HG02970 (cell line): ENCODE measurements around the gene TPP1.

Source experiments
- ATAC-seq: cut with Tn5 transposase; IDR thresholded peaks from one replicate; pipeline ENCODE4 v1.9.1; 2021; ENCODE audit warnings: mild to moderate bottlenecking, moderate library complexity, moderate number of reproducible peaks; ENCODE audit not compliant: unreplicated experiment, low FRiP score

TPP1 gene

GRCh38 chr11:6629892-6630631 lies 10.8 kb upstream of the TPP1 start:
- ATAC-seq: no peak

DNA sequence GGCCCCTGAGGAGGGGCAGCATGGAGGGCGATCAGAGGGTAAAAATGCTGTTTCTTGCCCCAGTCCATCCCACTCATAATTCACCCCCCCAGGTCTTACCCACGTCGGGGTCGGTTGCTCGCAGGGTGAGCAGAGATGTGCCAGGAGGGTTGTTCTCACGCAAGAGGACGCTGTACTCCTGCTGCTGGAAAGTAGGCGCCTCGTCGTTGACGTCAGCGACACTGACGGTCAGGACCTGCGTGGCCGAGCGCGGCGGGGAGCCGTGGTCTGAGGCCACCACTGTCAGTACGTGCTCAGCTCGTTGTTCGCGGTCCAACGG lies 10.3 kb upstream of the TPP1 start:
- ATAC-seq: no peak

- ATAC-seq: no peak
Measured at GRCh38 chr11:6628526-6628925, 9.3 kb upstream of the TPP1 start.

DNA sequence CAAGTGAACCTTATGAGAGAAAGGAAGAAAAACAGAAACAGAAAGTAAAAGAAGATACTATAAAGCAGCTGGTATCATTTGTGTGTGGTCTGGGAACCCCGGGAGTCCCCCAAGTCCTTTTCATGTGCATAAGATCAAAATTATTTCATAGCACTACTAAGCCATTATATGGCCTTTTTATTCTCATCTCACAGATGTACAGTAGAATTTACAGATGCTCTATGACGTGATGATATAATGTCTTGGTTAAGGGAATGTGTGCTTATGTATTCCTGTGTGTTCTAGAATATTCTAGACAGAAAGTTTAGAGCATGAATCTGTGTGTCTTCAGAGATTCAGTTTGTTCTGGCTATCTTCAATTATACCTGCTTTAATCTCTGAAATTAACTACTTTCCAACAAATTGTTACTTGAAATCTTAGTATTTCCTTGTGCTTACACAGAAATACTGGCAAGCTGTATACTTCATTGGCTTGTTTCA lies 8.6 kb upstream of the TPP1 start:
- no peak for ATAC-seq

DNA sequence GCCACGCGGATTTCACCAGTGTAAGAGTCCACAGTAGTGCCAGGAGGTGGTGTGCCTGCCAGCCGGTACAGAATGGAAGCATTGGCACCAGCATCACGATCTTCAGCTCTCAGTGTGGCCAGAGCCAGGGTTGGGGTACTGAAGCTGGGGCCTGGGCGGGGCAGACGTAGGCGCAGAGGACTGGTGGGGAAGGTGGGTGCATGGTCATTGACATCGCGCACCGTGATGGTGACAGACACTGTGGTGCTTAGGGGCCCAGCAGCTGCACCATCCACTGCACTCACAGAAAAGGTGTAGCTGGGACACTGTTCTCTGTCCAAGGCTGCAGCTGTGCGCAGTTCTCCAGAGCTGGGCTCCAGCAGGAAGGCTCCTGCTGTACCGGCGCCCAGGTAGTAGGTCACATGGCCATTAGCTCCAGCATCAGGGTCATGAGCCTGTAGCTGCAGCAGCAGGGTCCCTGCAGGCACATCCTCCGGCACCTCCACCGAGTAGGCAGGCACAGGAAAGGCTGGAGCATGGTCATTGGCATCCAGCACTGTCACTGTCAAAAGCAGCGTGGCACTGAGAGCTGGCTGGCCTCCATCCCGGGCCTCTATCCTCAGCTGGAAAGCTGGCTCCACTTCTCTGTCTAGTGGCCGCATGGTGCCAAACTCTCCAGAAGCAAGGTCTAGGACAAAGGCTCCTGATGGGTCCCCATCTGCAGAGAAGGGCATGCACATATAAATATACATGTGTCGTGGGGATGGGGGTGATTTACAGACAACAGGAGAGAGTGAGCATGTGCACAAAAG lies 7.9 kb upstream of the TPP1 start:
- no peak for ATAC-seq

DNA sequence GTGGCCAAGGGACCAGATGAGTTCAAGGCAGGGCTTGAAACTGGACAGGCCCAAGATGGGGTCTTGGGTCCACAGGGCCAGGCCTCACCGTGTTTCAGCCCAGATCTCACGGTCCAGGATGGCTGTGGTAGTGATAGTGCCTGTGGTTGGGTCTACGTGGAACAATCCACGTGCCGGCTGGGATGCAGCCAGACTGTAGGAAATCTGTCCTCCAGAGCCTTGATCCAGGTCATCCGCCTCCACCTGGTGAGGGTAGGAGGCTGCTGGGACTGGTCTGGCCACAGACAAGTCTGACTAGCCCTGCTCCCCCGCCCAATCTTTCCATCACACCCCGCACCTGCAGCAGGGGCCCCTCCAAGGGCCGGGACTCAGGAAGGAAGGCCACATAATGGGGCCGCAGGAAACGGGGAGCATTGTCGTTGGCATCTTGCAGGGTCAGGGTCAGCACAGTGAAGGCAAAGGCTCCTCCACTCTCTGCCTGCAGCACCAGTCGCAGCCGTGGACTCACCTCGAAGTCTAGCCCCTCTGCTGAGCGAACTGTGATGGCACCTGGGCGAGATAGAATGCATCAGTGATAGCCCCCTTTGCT lies 6.7 kb upstream of the TPP1 start:
- ATAC-seq: no peak

DNA sequence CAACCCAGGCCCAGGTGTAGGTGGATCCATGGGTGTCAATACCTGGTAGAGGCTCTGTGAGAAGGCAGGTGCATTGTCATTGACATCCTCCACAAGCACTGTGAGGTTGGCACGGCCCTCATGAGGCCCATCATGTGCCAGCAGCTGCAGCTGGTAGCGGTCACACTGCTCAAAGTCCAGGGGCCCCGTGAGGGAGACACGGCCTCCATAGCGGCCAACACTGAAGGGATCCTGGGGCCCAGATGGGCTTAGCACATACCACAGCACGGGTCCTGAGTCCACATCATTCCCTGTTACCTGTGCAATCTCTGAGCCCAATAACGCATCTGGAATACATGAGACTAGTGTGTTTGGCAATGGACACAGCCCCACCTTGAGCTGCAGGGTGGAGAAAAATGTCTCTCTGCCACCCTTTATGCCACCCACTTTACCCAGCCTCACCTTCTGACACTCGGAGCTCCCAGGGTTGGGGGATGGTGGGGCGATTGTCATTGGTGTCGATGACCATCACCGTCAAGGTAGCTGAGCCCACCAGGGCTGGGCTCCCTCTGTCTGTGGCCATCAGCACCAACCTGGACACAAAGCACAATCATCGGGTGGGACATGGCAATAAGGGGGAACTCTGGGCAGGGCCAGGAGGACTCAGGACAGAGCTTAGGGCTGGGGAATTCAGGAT lies 6.1 kb upstream of the TPP1 start:
- no peak for ATAC-seq

- no peak for ATAC-seq
Measured at GRCh38 chr11:6623391-6624363, 4.5 kb upstream of the TPP1 start.

DNA sequence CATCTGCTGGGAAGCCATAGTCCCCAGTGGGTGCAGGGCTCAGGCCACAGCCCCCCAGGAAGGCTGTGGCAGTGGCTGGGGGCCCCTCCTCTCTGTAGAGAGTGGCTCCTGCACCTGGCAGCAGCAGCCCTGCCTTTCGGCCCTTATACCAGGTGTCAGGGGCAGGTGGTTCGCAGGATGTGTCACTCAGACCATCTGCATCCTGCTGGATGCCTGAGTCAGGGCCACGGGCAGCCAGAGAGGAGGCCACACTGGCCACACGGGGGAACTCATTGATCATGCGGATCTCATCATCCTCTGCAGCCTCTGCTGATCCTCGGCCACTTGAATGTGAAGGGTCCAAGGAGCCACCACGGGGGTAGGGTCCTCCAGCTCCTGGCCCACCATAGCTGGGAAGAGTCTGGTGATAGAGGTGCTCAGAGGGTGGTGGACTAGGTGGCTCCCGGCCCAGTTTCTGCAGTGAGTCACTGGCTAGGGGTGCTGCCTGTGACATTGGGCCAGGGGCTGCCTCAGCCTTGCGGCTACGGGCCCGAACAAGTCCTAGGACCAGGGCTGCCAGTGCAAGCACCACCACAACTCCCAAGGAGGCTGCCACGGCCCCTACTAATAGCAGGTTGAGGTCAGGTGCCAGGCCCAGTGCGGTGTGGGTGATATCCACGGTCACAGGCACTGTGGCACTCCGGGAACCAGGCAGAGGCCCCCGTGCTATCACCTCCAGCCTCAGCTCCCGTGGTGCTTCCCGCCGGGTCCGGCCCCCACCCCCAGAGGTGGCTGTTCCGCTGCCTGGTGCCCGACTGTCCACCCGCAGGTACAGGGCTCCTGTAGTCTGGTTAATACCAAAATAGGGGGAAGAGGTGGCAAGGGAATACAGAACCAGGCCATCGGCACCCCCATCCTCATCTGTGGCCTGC lies 3.3 kb upstream of the TPP1 start:
- no peak for ATAC-seq

DNA sequence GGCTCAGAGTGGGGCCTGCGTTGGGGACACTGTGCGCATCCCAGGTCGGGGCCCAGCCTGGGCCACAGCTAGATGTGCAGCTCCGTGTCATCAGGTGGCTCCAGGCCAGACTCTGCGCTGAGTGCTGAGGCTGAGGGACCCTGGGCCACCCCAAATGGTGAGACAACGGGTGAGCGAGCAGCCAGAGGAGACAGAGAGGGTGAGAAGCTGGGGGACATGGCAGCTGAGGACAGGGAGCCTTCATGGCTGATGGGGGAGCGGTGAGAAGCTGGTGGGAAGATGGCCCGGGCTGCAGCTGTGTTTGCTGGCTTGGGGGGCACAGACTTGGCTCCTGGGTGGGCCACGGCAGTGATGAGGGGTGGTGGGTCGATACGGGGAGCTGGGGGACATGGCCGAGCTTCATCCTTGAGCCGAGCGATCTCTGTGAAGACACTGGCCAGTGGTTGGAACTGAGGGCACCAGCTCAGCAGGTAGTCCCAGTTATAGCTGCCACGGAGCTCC lies 2.5 kb upstream of the TPP1 start:
- no peak for ATAC-seq

GRCh38 chr11:6620636-6621035 lies 1.4 kb upstream of the TPP1 start:
- ATAC-seq: no peak

- no peak for ATAC-seq
Measured at GRCh38 chr11:6618117-6619003, 862 bp downstream of the TPP1 start.

DNA sequence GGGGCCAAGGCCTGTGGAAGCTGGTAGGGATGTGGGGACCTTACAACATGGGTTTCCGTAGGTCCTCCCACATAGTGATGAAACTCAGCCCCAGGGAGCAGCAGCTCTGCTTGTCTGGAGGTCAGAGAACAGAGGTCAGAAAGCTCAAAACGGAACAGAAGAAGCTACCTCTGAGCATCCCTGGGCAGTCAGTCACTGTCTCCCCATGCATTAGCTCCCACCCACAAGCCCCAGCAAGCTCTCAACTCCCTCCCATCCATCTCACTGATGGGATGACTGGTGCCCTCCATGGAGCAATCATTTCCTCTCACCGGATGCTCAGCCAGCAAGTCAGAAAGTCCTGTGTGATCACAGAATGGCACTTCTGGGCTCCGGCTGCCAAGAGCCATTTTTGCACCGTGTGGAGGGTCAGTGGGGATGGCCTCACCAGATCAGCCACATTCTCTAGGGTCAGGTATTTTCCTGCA lies 1.9 kb downstream of the TPP1 start:
- no peak for ATAC-seq

DNA sequence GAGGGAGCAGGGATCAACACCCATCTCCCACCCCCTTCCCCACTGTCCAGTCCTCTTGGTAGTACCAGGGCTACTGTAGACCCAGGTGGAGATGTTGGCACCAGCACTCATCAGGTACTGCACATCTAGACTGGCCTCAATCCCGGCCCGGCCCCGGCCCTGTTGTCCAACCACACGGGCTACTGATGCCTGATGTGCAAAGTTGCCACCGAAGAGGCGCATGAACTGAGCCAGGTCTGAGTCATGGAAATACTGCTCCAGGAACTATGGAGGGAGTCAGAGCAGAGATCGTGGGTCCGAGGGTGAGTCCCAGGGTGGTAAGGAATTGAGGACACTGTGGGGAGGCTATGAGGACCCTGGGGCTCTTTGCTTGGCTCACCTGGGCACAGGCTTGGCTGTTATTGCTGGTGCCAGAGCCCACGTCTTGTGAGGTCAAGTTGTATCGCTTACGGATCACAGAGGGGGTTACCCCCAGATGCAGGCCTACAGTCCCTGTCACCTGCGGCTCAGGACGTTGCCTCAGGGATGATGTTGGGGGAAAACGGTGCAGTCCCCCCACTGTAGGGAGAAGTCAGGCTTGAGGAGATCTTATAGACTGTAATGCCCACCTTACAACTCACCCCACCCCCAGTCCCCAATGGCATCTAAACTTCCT lies 2.5 kb downstream of the TPP1 start:
- ATAC-seq: no peak

DNA sequence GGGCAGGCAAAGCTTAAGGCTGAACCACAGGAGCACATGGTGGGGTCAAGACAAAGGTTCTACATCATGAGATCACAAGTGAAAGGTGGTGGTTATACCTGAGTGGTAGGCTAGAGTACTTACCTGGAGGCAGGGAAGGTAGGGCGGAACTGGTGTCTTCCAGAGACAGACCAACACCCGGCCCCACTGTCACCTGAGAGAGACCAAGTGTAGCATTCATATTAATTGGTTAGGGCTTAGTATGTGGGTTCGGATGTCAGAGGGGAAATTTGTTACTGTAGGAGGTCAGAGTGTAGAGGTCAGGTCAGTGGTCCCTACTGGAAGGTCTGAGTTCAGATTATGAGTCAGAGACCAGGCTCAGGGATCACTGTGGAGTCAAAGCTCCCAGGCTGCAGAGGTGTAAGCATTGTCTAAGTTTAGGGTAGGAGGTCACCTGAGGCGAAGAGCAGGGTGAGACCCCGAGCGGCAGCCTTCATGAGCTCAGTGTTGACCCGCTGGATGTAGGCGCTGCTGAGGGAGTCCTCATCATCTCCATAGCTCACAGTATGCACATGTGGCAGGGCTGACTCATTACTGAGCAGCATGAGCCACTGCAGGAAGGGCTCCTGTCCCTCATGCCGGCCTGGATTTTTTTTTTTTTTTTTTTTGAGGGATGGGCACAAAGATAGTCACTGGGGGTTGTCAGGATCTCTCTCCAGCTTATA lies 3.2 kb downstream of the TPP1 start:
- no peak for ATAC-seq

- ATAC-seq: no peak
Measured at GRCh38 chr11:6615046-6615445, 4.2 kb downstream of the TPP1 start.

- no peak for ATAC-seq
Measured at GRCh38 chr11:6614446-6614845, 4.8 kb downstream of the TPP1 start.
